SK-N-MC (cell line): ENCODE measurements around the gene TMEM14B.
A peak's percentile ranks its signal among the peaks of the same experiment; 100 is the strongest.
"Not testable (repeated sequence)": the region's sequence is repeated elsewhere in the genome, so short reads cannot be mapped to it uniquely, and the experiment has no call there.

Source experiments
- DNase-seq: peaks from one replicate; pipeline ENCODE4 v3.0.0-alpha.2; 2011; ENCODE audit warnings: low read depth, low spot score
- H3K27ac ChIP-seq: fragments of 200-600 bp; sonication (generic); 2 replicates; pipeline ENCODE4 v1.5.1; 2016; ENCODE audit warnings: mixed run types
- H3K36me3 ChIP-seq: fragments of 200-600 bp; sonication (generic); 2 replicates; pipeline ENCODE4 v1.6.1; 2017; ENCODE audit warnings: antibody characterized with exemption, low read length, mixed read lengths; ENCODE audit not compliant: insufficient read depth
- H3K4me3 ChIP-seq: fragments of 200-600 bp; sonication (generic); 2 replicates; pipeline ENCODE4 v1.5.1; 2016
- H3K9ac ChIP-seq: fragments of 200-600 bp; sonication (generic); 2 replicates; pipeline ENCODE4 v1.8.0; 2017; ENCODE audit warnings: mixed run types, mixed read lengths; ENCODE audit not compliant: insufficient read length
- H3K9me3 ChIP-seq: fragments of 200-600 bp; sonication (generic); 2 replicates; pipeline ENCODE4 v1.6.1; 2017; ENCODE audit warnings: low read depth, mild to moderate bottlenecking, antibody characterized with exemption, low read length, moderate library complexity, mixed read lengths
- EZH2 ChIP-seq: fragments of 200-600 bp; sonication (generic); IDR thresholded peaks from one replicate; pipeline ENCODE4 v1.6.1; 2017; ENCODE audit warnings: antibody characterized with exemption
- FOXP2 ChIP-seq: optimal IDR thresholded peaks from 2 replicates; pipeline ENCODE3; 2011; ENCODE audit warnings: mild to moderate bottlenecking, moderate library complexity; ENCODE audit not compliant: insufficient read depth; ENCODE audit errors: extremely low read length, control extremely low read depth
- POLR2AphosphoS5 ChIP-seq: IDR thresholded peaks from 2 replicates; pipeline ENCODE4 v1.6.1; 2012; ENCODE audit warnings: mild to moderate bottlenecking, low read depth, low read length, borderline replicate concordance

Gene TMEM14B

DNA sequence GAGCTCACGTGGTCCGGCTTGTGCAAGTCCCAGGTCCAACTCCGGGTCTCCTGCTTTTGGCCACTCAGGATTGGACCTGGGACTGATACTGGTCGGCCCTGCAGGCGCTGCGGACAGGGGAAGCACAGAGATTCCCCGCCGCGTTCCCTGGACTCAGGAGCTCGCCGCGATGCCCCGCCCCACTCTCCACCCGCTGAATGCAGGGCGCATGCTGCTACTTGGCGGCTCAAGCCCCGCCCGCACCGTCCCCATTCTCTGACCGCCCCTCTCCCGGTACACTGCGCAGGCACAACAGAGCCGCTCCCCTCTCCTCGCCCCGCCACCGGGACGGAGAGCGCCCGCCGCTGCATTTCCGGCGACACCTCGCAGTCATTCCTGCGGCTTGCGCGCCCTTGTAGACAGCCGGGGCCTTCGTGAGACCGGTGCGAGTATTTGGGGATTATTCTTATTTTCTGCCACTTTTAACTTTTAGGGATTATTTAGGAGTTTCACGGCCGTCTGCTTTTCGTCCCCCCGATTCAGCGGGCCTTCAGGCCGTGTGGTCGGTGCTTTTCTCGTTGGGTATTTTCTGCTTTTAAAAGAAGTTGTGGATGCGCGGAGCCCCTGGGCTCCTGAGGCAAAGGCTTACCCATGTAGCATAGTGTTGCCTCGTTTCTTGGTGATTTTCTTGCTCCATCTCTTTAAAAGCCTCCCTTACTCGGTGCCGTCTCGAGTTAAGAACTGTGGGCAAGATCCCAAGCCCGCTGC lies 24.6 kb upstream of the TMEM14B start, which contains the start of gene TMEM14C:
TMEM14C (plus strand) TSS at position 251 of the 747 bp plus-strand sequence. CDS start 1,544 bp downstream, outside the sequence.
- H3K36me3 ChIP-seq, result no peaks in the 10 kb centered on the region; the same call in 1 of the 2 replicates
- no peaks in the 10 kb centered on the region for H3K9me3 ChIP-seq
- H3K27ac ChIP-seq, result peak within 1 kb of the TSS; percentile 75
- H3K9ac ChIP-seq, result peak within 1 kb of the TSS; percentile 90
- no peak for DNase-seq
- peak; percentile 92 for TF ChIP-seq POLR2AphosphoS5
- TF ChIP-seq FOXP2, result no peak
- H3K4me3 ChIP-seq, result peak within 1 kb of the TSS; percentile 88

DNA sequence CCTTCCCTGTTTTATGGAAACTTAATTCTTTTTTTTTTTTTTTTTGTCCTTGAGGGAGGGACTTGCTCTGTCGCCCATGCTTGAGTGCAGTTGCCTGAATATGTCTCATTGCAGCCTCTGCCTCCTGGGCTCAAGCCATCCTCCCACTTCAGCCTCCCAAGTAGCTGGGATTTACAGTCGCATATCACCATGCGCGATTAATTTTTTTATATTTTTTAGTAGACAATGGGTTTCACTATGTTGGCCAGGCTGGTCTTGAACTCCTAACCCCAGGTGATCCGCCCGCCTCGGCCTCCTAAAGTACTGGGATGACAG lies 24.1 kb upstream of the TMEM14B start:
- peak overlapping the region; percentile 72; the same call in 1 of the 2 replicates for H3K27ac ChIP-seq
- peak overlapping the region; percentile 90 for H3K9ac ChIP-seq
- H3K36me3 ChIP-seq, result no peaks in the 10 kb centered on the region; the same call in 1 of the 2 replicates
- H3K4me3 ChIP-seq, result peak overlapping the region; percentile 88
- no peak for DNase-seq
- H3K9me3 ChIP-seq, result no peaks in the 10 kb centered on the region
- TF ChIP-seq FOXP2, result no peak

DNA sequence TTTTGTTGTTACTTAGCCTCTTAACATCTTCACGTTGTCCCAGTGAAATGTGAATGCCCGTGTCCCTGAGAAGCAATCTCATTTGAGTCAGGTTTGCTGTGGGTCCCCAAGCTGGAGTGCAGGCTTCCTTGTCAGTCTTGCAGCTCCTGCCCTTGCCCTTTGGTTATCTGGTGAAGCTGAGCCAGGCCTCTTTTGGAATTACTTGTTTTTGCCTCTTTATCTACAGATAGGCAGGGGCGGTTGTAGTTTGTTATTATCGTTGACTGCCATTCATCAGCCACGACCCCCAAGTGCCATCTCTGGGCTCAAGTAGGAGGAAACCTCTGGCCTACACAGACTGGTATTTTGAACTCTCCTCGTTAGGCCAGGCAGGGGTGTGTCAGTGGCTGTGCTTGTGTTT lies 22.6 kb upstream of the TMEM14B start:
- TF ChIP-seq EZH2, result no peak
- no peak for TF ChIP-seq POLR2AphosphoS5
- no peak for TF ChIP-seq FOXP2
- H3K4me3 ChIP-seq, result no peak overlapping the region
- H3K36me3 ChIP-seq, result no peaks in the 10 kb centered on the region; the same call in 1 of the 2 replicates
- H3K9ac ChIP-seq, result no peak overlapping the region
- no peak overlapping the region for H3K27ac ChIP-seq
- DNase-seq, result no peak
- no peaks in the 10 kb centered on the region for H3K9me3 ChIP-seq

DNA sequence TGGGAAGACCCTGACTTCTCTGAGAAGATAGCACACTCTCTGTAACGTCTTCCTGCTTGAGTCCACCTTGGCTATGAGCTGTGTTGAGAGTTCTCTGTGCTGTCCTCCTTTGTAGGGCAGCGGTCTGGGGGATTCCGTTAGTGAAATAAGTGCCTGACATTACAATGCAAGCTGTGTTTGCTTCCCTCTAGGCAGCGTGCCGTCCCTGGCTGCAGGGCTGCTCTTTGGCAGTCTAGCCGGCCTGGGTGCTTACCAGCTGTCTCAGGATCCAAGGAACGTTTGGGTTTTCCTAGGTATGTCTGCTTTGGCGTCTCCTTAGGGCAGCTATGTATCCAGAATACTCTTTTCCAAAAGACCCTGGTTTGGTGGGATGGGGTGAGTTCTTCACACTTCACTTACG lies 21.9 kb upstream of the TMEM14B start:
- DNase-seq, result no peak
- no peak overlapping the region for H3K27ac ChIP-seq
- TF ChIP-seq POLR2AphosphoS5 (no peak), EZH2 (no peak)
- no peaks in the 10 kb centered on the region for H3K9me3 ChIP-seq
- no peaks in the 10 kb centered on the region; the same call in 1 of the 2 replicates for H3K36me3 ChIP-seq
- no peak overlapping the region for H3K4me3 ChIP-seq
- no peak overlapping the region for H3K9ac ChIP-seq

DNA sequence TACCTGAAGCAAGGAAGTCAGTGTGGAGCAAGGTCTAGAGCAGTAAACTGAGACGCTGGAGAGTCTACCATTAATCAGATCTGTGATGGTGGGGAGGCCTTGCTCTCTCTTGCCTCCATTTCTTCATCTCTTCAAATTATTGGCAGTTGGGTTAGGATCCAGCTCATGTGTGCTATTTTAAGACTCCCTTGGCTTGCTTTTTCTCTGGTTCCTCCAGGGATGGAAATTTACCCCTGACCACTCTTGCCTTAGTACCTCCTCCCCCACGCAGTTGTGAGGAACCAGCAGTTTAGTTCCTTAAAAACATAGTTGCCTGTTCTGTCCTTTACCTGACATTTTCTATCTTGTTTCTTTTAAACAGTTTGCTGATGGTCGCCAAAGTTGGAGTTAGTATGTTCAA lies 17.4 kb upstream of the TMEM14B start:
- no peak for TF ChIP-seq FOXP2
- TF ChIP-seq POLR2AphosphoS5, result no peak
- TF ChIP-seq EZH2, result no peak
- Histone ChIP-seq H3K27ac (no peak overlapping the region), H3K4me3 (no peak overlapping the region), H3K9me3 (no peaks in the 10 kb centered on the region), H3K36me3 (no peaks in the 10 kb centered on the region; the same call in 1 of the 2 replicates), H3K9ac (no peak overlapping the region)
- no peak for DNase-seq

DNA sequence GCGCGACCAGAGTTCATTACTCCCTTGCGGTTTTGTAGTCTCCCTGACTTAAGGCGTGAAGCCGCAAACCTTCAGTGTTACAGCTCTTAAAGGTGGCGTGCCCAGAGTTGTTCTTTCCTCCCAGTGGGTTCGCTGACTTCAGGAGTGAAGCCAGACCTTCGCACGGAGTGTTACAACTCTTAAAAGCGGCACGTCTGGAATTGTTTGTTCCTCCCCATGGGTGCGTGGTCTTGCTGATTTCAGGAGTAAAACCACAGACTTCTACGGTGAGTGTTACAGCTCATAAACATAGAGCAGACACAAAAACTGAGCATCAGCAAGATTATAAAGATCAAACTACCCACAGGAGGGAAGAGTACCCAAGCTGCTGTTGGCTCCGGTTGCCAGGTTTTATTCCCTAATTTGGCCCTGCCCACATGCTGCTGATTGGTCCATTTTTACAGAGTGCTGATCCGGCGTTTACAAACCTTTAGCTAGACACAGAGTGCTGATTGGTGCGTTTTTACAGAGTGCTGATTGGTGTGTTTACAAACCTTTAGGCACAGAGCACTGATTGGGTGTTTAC lies 14.4 kb upstream of the TMEM14B start:
- Histone ChIP-seq H3K36me3 (no peaks in the 10 kb centered on the region; the same call in 1 of the 2 replicates), H3K9me3 (no peaks in the 10 kb centered on the region), H3K9ac (no peak overlapping the region), H3K27ac (no peak overlapping the region), H3K4me3 (no peak overlapping the region)
- DNase-seq, result peak; percentile 10
- no peak for TF ChIP-seq FOXP2
- TF ChIP-seq POLR2AphosphoS5, result peak; percentile 75

DNA sequence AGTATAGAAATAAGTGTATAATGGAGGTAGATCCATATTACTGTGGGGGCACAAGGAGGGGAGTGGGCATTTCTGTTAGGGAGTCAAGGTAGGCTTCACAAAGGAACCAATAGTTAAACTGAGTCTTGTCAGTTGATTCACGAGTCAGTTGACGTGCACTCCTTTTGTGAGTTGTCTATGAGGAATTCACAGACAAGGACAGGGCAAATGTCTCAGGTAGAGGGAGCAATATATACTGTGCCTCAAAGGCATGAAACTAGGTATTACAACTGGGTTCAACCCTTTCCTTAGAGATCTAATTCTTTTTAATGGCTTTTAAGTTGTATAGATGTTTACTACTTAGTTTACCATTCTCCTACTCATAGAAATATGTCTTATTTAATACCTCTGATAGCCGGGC lies 13.7 kb upstream of the TMEM14B start:
- no peak overlapping the region for H3K27ac ChIP-seq
- TF ChIP-seq EZH2, result no peak
- no peak for TF ChIP-seq POLR2AphosphoS5
- no peak for TF ChIP-seq FOXP2
- no peaks in the 10 kb centered on the region for H3K9me3 ChIP-seq
- no peak overlapping the region for H3K4me3 ChIP-seq
- H3K36me3 ChIP-seq, result no peaks in the 10 kb centered on the region; the same call in 1 of the 2 replicates
- DNase-seq, result no peak
- H3K9ac ChIP-seq, result no peak overlapping the region

DNA sequence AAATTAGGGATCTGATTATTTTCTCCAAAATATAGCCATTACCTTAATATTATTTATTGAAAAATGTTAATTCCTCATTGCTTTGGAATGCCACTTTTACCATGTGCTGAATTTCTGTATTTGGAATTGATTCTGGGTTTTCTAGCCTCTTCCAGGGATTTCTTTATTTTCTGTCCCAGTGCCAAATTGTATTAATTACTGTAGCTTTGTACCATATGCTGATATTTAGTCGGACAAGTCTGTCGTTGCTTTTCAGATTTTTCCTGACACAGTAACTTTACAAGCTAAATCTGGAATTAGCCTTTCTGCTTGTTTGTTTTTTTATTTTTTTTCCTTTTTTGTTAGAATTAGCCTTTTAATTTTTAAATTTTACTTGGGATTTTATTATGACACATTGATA lies 10.9 kb upstream of the TMEM14B start:
- TF ChIP-seq EZH2 (no peak), POLR2AphosphoS5 (no peak), FOXP2 (no peak)
- Histone ChIP-seq H3K4me3 (no peak overlapping the region), H3K9ac (no peak overlapping the region), H3K36me3 (no peaks in the 10 kb centered on the region; the same call in 1 of the 2 replicates), H3K9me3 (no peaks in the 10 kb centered on the region), H3K27ac (no peak overlapping the region)
- DNase-seq, result no peak

DNA sequence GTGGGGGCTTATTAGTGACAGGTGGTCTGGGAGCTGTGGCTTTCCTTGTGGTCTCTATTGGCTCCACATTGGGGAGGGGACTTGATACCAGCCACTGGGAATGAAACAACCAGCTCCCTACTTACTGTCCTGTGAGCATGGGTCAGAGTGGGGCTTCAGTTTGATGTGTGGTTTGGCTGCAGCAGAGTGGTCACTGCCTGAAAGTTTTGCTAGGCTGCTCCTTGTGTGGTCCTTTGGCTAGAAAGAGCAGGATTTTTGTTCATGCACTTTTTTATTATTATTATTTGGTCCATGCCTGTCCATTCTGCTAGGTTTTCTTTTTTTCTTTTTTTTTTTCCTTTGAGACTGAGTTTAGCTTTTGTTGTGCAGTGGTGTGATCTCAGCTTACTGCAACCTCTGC lies 7.5 kb upstream of the TMEM14B start:
- no peak for DNase-seq

DNA sequence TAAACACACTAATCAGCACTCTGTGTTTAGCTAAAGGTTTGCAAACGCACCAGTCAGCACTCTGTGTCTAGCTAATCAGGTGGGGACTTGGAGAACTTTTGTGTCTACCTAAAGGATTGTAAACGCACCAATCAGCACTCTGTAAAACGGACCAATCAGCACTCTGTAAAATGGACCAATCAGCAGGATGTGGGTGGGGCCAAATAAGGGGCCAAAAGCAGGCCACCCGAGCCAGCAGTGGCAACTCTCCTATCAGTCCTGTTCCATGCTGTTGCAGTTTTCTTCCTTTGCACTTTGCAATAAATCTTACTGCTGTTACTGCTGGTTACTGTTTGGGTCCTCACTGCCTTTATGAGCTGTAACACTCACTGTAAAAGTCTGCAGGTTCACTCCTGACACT lies 6.0 kb upstream of the TMEM14B start:
- not testable (repeated sequence) for H3K27ac ChIP-seq, DNase-seq, H3K4me3 ChIP-seq, H3K9ac ChIP-seq, H3K36me3 ChIP-seq, H3K9me3 ChIP-seq

More for the DNA sequence above, 7.5 kb upstream of the TMEM14B start:
- H3K9me3 ChIP-seq, result no peaks in the 10 kb centered on the region
- H3K36me3 ChIP-seq, result no peaks in the 10 kb centered on the region
- H3K27ac ChIP-seq, result no peak overlapping the region
- H3K4me3 ChIP-seq, result no peak overlapping the region
- TF ChIP-seq EZH2, result no peak
- TF ChIP-seq FOXP2, result no peak
- TF ChIP-seq POLR2AphosphoS5, result no peak
- H3K9ac ChIP-seq, result no peak overlapping the region
